Astrocyte (in vitro differentiated cells and primary cell): ENCODE data around the gene UNC50. TPM values are rescaled to one million over a fixed set of nuclear protein-coding genes. Genes with fewer than 3 reads are reported as not detected.

Experiments
- DNase-seq: peaks from one replicate; pipeline ENCODE4 v3.0.0-alpha.2; 2010; ENCODE audit warnings: low read depth
- FAIRE-seq: peaks from 2 replicates; lab custom pipeline; 2011; peaks lifted over from hg19 to GRCh38; lab: Jason Lieb, UNC
- H2AFZ ChIP-seq: 2 replicates; pipeline ENCODE4 v1.6.0; 2012; ENCODE audit warnings: low read depth, low read length, inconsistent platforms
- H3K27ac ChIP-seq: 2 replicates; pipeline ENCODE4 v1.5.1; 2011; ENCODE audit warnings: low read depth, low read length, inconsistent platforms
- H3K27me3 ChIP-seq: 2 replicates; pipeline ENCODE4 v1.6.0; 2011; ENCODE audit warnings: low read length, inconsistent platforms; ENCODE audit not compliant: insufficient read depth
- H3K36me3 ChIP-seq: 2 replicates; pipeline ENCODE4 v1.5.1; 2011; ENCODE audit warnings: low read length, inconsistent platforms; ENCODE audit not compliant: insufficient read depth
- H3K4me1 ChIP-seq: 2 replicates; pipeline ENCODE4 v1.5.1; 2011; ENCODE audit warnings: low read length, inconsistent platforms; ENCODE audit not compliant: insufficient read depth
- H3K4me2 ChIP-seq: 2 replicates; pipeline ENCODE4 v1.6.0; 2012; ENCODE audit warnings: low read length, inconsistent platforms
- H3K4me3 ChIP-seq: 2 replicates; pipeline ENCODE4 v1.5.1; 2011; ENCODE audit warnings: low read depth, mild to moderate bottlenecking, low read length, inconsistent platforms; ENCODE audit not compliant: insufficient read depth
- H3K79me2 ChIP-seq: 2 replicates; pipeline ENCODE4 v1.6.0; 2012; ENCODE audit warnings: mild to moderate bottlenecking, low read length, inconsistent platforms; ENCODE audit not compliant: insufficient read depth
- H3K9ac ChIP-seq: 2 replicates; pipeline ENCODE4 v1.6.0; 2012; ENCODE audit warnings: mild to moderate bottlenecking, low read length, inconsistent platforms
- H3K9me3 ChIP-seq: 2 replicates; pipeline ENCODE4 v1.5.1; 2012; ENCODE audit warnings: low read depth, mild to moderate bottlenecking, low read length, inconsistent platforms; ENCODE audit not compliant: insufficient read depth
- H4K20me1 ChIP-seq: 2 replicates; pipeline ENCODE4 v1.6.0; 2012; ENCODE audit warnings: low read length, inconsistent platforms; ENCODE audit not compliant: insufficient read depth
- H3K27ac Mint-ChIP-seq: one replicate; pipeline ENCODE4 v1.8.0; 2021; ENCODE audit warnings: mild to moderate bottlenecking, mixed read lengths; ENCODE audit not compliant: unreplicated experiment
- H3K27me3 Mint-ChIP-seq: one replicate; pipeline ENCODE4 v1.8.0; 2021; ENCODE audit warnings: low read depth, mixed read lengths; ENCODE audit not compliant: unreplicated experiment
- H3K36me3 Mint-ChIP-seq: one replicate; pipeline ENCODE4 v1.8.0; 2021; ENCODE audit warnings: low read depth, mixed read lengths; ENCODE audit not compliant: unreplicated experiment
- H3K4me1 Mint-ChIP-seq: one replicate; pipeline ENCODE4 v1.8.0; 2021; ENCODE audit warnings: low read depth, mixed read lengths; ENCODE audit not compliant: unreplicated experiment
- H3K4me3 Mint-ChIP-seq: one replicate; pipeline ENCODE4 v1.8.0; 2021; ENCODE audit warnings: mild to moderate bottlenecking, moderate library complexity, mixed read lengths; ENCODE audit not compliant: unreplicated experiment
- H3K9me3 Mint-ChIP-seq: one replicate; pipeline ENCODE4 v1.8.0; 2021; ENCODE audit warnings: mild to moderate bottlenecking, mixed read lengths; ENCODE audit not compliant: unreplicated experiment
- CTCF ChIP-seq: IDR thresholded peaks from 2 replicates; pipeline ENCODE4 v1.5.1; 2011; ENCODE audit warnings: low read depth, mild to moderate bottlenecking, inconsistent platforms, low read length, moderate library complexity; ENCODE audit not compliant: insufficient read depth
- EZH2 ChIP-seq: IDR thresholded peaks from 2 replicates; pipeline ENCODE4 v1.6.1; 2012; ENCODE audit warnings: mild to moderate bottlenecking, low read length, inconsistent platforms; ENCODE audit not compliant: insufficient read depth
- total RNA-seq: library from RNA; stranded (reverse); gene quantifications from 2 replicates; pipeline ENCODE4 v1.2.1, GENCODE V29; 2021

The UNC50 gene
- total RNA-seq, 1 donor from 2014 or later, result 26.8 TPM

GRCh38 chr2:98561902-98562695, 46.3 kb upstream of the UNC50 start:
- Histone ChIP-seq H3K36me3 (no peaks in the 10 kb centered on the region), H3K9me3 (no peaks in the 10 kb centered on the region), H3K4me1 (peaks cover 17% of the 10 kb centered on the region), H3K79me2 (no peaks in the 10 kb centered on the region), H3K9ac (no peak overlapping the region), H4K20me1 (no peaks in the 10 kb centered on the region), H3K27ac (no peak overlapping the region), H3K4me2 (no peak overlapping the region), H3K27me3 (no peaks in the 10 kb centered on the region), H2AFZ (no peak overlapping the region), H3K4me3 (no peak overlapping the region)
- Mint-ChIP-seq H3K27ac (no peak overlapping the region), H3K36me3 (peaks cover 16% of the 10 kb centered on the region), H3K27me3 (peaks cover 3% of the 10 kb centered on the region), H3K9me3 (no peaks in the 10 kb centered on the region), H3K4me1 (peaks cover 14% of the 10 kb centered on the region), H3K4me3 (no peak overlapping the region)
- FAIRE-seq (no peak), DNase-seq (no peak)
- TF ChIP-seq CTCF (no peak), EZH2 (no peak)

- H3K36me3 Mint-ChIP-seq, result peaks cover 17% of the 10 kb centered on the region
- no peaks in the 10 kb centered on the region for H3K79me2 ChIP-seq
- no peaks in the 10 kb centered on the region for H3K36me3 ChIP-seq
- H3K4me1 Mint-ChIP-seq, result peaks cover 17% of the 10 kb centered on the region
- DNase-seq, result no peak
- H3K27ac Mint-ChIP-seq, result no peak overlapping the region
- H3K4me3 Mint-ChIP-seq, result no peak overlapping the region
- H3K27ac ChIP-seq, result no peak overlapping the region
- H3K4me1 ChIP-seq, result peaks cover 17% of the 10 kb centered on the region
- no peak overlapping the region for H3K4me2 ChIP-seq
- FAIRE-seq, result no peak
- H3K27me3 Mint-ChIP-seq, result peaks cover 4% of the 10 kb centered on the region
- H2AFZ ChIP-seq, result no peak overlapping the region
- H4K20me1 ChIP-seq, result no peaks in the 10 kb centered on the region
- no peaks in the 10 kb centered on the region for H3K27me3 ChIP-seq
- no peak overlapping the region for H3K9ac ChIP-seq
- TF ChIP-seq CTCF (no peak), EZH2 (no peak)
- no peaks in the 10 kb centered on the region for H3K9me3 ChIP-seq
- no peak overlapping the region for H3K4me3 ChIP-seq
- no peaks in the 10 kb centered on the region for H3K9me3 Mint-ChIP-seq
Measured at GRCh38 chr2:98563394-98563793, 45.0 kb upstream of the UNC50 start.

GRCh38 chr2:98564541-98565132, 43.8 kb upstream of the UNC50 start:
- Histone ChIP-seq H3K79me2 (no peaks in the 10 kb centered on the region), H3K4me1 (peaks cover 10% of the 10 kb centered on the region), H3K9me3 (no peaks in the 10 kb centered on the region), H3K27ac (no peak overlapping the region), H4K20me1 (peaks cover 3% of the 10 kb centered on the region), H3K4me3 (no peak overlapping the region), H2AFZ (no peak overlapping the region), H3K9ac (no peak overlapping the region), H3K27me3 (no peaks in the 10 kb centered on the region), H3K36me3 (no peaks in the 10 kb centered on the region), H3K4me2 (no peak overlapping the region)
- DNase-seq, result no peak
- Mint-ChIP-seq H3K9me3 (no peaks in the 10 kb centered on the region), H3K4me3 (no peak overlapping the region), H3K27me3 (peaks cover 4% of the 10 kb centered on the region), H3K36me3 (peaks cover 16% of the 10 kb centered on the region), H3K4me1 (peaks cover 12% of the 10 kb centered on the region), H3K27ac (no peak overlapping the region)
- TF ChIP-seq EZH2 (no peak), CTCF (no peak)
- FAIRE-seq, result no peak
